ENCODE results near the gene HOXA7.

The HOXA7 gene

DNA sequence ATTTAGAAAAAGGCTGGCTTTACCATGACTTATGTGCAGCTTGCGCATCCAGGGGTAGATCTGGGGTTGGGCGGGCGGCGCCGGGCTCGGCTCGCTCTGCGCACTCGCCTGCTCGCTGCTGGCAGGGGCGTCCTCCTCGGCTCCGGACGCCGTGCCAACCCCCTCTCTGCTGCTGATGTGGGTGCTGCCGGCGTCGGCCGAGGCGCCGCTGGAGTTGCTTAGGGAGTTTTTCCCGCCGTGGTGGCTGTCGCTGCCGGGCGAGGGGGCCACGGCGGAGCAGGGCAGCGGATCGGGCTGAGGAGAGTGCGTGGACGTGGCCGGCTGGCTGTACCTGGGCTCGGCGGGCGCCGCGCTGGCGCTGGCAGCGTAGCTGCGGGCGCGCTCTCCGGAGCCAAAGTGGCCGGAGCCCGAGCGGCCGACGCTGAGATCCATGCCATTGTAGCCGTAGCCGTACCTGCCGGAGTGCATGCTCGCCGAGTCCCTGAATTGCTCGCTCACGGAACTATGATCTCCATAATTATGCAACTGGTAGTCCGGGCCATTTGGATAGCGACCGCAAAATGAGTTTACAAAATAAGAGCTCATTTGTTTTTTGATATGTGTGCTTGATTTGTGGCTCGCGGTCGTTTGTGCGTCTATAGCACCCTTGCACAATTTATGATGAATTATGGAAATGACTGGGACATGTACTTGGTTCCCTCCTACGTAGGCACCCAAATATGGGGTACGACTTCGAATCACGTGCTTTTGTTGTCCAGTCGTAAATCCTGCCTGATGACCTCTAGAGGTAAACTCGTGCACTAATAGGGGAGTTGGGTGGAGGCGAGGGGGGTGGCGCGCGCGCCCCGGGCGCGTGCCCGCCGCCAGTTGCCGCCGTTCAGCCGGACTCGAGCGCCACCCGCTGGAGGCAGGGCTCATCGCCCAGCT is 13.2 kb downstream of the HOXA7 start, which contains the start of gene HOXA5:
Gene HOXA5 (minus strand): TSS at position 659 of the 927 bp plus-strand sequence. CDS start 74 bp downstream, at position 585.
- H3K9me3 ChIP-seq (ENCODE audit: control insufficient read depth, low read depth, low read length) = peaks cover 3% of the 10 kb centered on the region
- H3K36me3 ChIP-seq (ENCODE audit: control insufficient read depth, low read depth, low read length) = no peaks in the 10 kb centered on the region
- H3K4me3 ChIP-seq (ENCODE audit: low read length) = peak within 1 kb of the TSS; percentile 71
- peaks cover 3% of the 10 kb centered on the region for H3K4me1 ChIP-seq (ENCODE audit: control insufficient read depth, low read depth, low read length)
- H3K9ac ChIP-seq (ENCODE audit: low read length) = no peak within 1 kb of the TSS
- H3K27me3 ChIP-seq (ENCODE audit: control insufficient read depth, insufficient read depth, low read length) = peaks cover 100% of the 10 kb centered on the region
- H3K27ac ChIP-seq (ENCODE audit: low read length) = no peak within 1 kb of the TSS

DNA sequence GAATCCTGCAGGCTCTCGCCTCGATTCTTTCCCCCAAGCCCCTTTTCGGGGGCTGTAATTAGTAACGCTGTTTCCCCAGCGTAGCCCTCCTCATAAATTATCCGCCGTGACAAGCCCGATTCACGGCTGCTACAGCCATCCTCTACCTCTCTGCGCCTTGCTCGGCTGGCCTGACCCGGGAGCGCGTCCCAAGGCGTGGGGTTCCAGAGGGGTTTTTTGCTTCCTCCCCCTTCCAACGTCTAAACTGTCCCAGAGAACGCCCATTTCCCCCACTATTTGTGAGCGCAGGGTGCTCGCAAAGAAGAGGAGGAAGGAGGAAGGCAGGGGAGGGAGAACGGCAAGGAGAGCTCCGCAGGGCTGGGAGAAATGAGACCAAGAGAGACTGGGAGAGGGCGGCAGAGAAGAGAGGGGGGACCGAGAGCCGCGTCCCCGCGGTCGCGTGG is 13.9 kb downstream of the HOXA7 start:
- H3K9ac ChIP-seq (ENCODE audit: low read length) = no peak overlapping the region
- H3K27me3 ChIP-seq (ENCODE audit: control insufficient read depth, insufficient read depth, low read length) = peaks cover 100% of the 10 kb centered on the region
- peaks cover 3% of the 10 kb centered on the region for H3K4me1 ChIP-seq (ENCODE audit: control insufficient read depth, low read depth, low read length)
- H3K36me3 ChIP-seq (ENCODE audit: control insufficient read depth, low read depth, low read length) = no peaks in the 10 kb centered on the region
- H3K9me3 ChIP-seq (ENCODE audit: control insufficient read depth, low read depth, low read length) = peaks cover 3% of the 10 kb centered on the region
- no peak overlapping the region for H3K27ac ChIP-seq (ENCODE audit: low read length)
- peak overlapping the region; percentile 71 for H3K4me3 ChIP-seq (ENCODE audit: low read length)

- peaks cover 3% of the 10 kb centered on the region for H3K9me3 ChIP-seq (ENCODE audit: control insufficient read depth, low read depth, low read length)
- H3K27ac ChIP-seq (ENCODE audit: low read length) = no peak overlapping the region
- H3K36me3 ChIP-seq (ENCODE audit: control insufficient read depth, low read depth, low read length) = no peaks in the 10 kb centered on the region
- peak overlapping the region; percentile 71 for H3K4me3 ChIP-seq (ENCODE audit: low read length)
- H3K27me3 ChIP-seq (ENCODE audit: control insufficient read depth, insufficient read depth, low read length) = peaks cover 100% of the 10 kb centered on the region
- H3K4me1 ChIP-seq (ENCODE audit: control insufficient read depth, low read depth, low read length) = peaks cover 3% of the 10 kb centered on the region
- no peak overlapping the region for H3K9ac ChIP-seq (ENCODE audit: low read length)
Observed at GRCh38 chr7:27141923-27142579, 14.4 kb downstream of the HOXA7 start.

DNA sequence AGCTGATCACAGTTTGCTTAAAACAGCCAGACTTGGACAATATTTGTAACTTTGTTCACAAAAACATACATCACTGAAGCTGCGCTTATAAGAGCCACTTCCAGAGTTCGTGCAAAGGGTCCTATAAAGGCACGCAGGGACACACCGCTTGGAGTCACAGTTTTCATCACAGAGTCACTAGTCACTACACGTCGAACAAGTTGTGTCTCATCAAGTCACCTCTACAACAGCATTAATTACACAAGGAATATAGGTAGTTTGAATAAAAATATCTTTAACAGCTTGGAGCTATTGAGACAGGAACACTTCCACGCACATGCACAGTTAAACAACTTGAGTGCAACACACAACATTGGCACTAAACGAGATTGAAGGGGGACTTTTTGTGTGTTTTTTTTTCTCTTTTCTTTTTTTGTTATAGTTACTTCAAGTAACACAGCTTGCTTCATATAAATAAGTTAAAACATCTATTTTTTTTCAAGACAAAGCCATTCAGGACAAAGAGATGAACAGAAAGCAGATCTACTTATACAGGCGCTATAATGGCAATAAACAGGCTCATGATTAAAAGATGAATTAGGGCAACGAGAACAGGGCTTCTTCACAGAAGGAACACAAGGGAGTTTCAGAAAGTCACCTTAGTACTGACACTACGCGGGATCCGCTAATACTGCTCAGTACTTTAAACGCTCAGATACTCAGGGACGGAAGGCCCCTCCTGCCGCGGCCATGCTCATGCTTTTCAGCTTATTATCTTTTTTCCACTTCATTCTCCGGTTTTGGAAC is 15.1 kb downstream of the HOXA7 start:
- Histone ChIP-seq H3K9ac (ENCODE audit: low read length) (no peak overlapping the region), H3K27ac (ENCODE audit: low read length) (no peak overlapping the region), H3K4me1 (ENCODE audit: control insufficient read depth, low read depth, low read length) (peaks cover 3% of the 10 kb centered on the region), H3K4me3 (ENCODE audit: low read length) (no peak overlapping the region), H3K27me3 (ENCODE audit: control insufficient read depth, insufficient read depth, low read length) (peaks cover 100% of the 10 kb centered on the region), H3K9me3 (ENCODE audit: control insufficient read depth, low read depth, low read length) (peaks cover 3% of the 10 kb centered on the region), H3K36me3 (ENCODE audit: control insufficient read depth, low read depth, low read length) (no peaks in the 10 kb centered on the region)

DNA sequence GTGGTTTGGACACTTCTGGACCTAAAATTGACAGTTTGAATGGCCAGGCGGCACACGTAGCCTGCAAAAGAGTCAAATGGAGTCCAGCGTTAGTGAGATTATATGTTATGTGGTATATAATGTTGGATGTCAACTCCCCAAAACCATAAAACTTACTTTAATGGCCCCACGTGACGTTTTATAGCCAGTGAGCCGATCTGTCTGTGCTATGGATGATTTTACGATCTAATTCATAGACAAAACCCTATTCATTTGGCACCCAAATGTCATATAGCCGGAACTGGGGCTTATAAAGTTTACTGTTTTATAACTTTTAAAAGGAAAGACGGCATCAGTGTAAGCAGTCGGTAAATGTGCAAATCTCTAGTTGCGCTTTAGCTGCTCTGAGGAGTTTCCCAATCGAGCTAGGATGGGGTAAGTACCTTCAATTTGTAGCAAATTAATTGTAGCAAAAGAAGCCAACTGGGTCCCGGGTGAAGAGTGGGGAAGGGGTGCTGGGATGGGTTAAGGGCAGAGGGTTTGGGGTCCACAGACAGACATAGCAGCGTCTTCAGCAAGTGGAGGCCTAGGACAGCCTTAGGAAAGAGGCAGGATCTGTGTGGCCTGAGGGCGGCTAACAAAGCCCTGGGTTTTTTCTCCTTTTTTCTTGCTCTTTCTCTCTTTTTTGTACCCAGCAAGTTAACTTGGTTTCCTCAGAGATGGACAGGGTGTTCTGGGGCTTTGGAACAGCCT is 16.2 kb downstream of the HOXA7 start:
- H3K36me3 ChIP-seq (ENCODE audit: control insufficient read depth, low read depth, low read length) = no peaks in the 10 kb centered on the region
- H3K4me3 ChIP-seq (ENCODE audit: low read length) = no peak overlapping the region
- peaks cover 3% of the 10 kb centered on the region for H3K9me3 ChIP-seq (ENCODE audit: control insufficient read depth, low read depth, low read length)
- H3K27ac ChIP-seq (ENCODE audit: low read length) = no peak overlapping the region
- H3K27me3 ChIP-seq (ENCODE audit: control insufficient read depth, insufficient read depth, low read length) = peaks cover 100% of the 10 kb centered on the region
- H3K9ac ChIP-seq (ENCODE audit: low read length) = no peak overlapping the region
- H3K4me1 ChIP-seq (ENCODE audit: control insufficient read depth, low read depth, low read length) = peaks cover 3% of the 10 kb centered on the region

DNA sequence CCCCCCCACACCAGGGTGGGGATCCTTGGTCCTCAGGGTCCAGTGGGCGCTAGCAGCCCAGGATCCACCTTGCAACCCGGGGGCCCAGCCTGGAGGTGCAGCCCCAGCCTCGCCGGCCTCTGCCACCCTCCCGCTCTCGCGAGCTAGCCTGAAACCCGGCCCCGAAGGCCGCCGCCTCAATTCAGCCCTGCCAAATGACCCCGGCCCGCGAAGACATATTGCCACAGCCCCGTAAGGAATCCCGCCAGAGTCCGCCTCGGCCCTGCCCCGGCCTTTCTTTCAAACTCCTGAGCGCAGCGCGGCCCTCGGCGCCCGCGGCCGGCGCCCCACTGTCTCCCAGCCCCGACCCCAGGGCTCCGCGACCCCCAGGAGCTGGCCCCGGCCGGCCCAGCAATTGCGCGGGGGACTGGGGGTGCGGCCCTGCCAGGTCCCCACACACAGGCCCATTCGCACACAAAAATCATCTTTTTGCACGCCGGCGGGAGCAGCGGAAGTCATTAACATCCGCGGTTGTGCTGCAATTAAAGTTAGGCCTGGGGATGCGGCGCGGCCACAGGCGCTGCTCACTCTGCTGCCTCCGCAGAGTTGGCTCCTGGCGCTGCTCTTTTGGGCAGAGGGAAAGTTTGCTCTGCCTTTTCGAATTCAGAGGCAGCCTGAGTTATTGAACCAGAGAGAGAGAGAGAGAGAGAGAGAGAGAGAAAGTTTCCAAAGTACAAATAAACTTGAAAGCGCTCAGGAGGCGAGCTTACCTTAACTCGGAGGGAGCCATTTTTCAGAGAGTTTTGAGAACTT is 16.9 kb downstream of the HOXA7 start:
- H3K27me3 ChIP-seq (ENCODE audit: control insufficient read depth, insufficient read depth, low read length) = peaks cover 100% of the 10 kb centered on the region
- no peak overlapping the region for H3K9ac ChIP-seq (ENCODE audit: low read length)
- no peak overlapping the region for H3K4me3 ChIP-seq (ENCODE audit: low read length)
- peaks cover 3% of the 10 kb centered on the region for H3K4me1 ChIP-seq (ENCODE audit: control insufficient read depth, low read depth, low read length)
- no peak overlapping the region for H3K27ac ChIP-seq (ENCODE audit: low read length)
- no peaks in the 10 kb centered on the region for H3K36me3 ChIP-seq (ENCODE audit: control insufficient read depth, low read depth, low read length)
- peaks cover 3% of the 10 kb centered on the region for H3K9me3 ChIP-seq (ENCODE audit: control insufficient read depth, low read depth, low read length)

DNA sequence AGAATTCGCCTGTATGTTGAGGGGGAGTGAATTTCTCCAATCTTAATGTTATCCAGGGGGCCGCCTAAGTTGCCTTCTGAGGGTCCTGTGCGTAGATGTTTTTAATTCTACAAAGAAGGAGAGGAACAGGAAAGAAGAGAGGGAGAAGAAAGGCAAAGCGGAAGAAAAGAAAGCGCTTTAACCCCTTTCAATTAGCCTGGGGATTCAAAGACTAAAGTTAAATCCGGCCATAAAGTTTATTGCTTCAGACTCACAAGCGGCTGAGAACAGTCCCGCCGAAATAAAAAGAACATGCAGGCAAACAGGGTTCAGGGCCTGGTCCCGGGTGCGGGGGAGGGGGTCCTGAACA is 17.5 kb downstream of the HOXA7 start:
- Histone ChIP-seq H3K4me3 (ENCODE audit: low read length) (no peak overlapping the region), H3K9me3 (ENCODE audit: control insufficient read depth, low read depth, low read length) (peaks cover 3% of the 10 kb centered on the region), H3K27ac (ENCODE audit: low read length) (no peak overlapping the region), H3K36me3 (ENCODE audit: control insufficient read depth, low read depth, low read length) (no peaks in the 10 kb centered on the region), H3K27me3 (ENCODE audit: control insufficient read depth, insufficient read depth, low read length) (peaks cover 100% of the 10 kb centered on the region), H3K9ac (ENCODE audit: low read length) (no peak overlapping the region), H3K4me1 (ENCODE audit: control insufficient read depth, low read depth, low read length) (peaks cover 3% of the 10 kb centered on the region)

GRCh38 chr7:27138472-27138871 is 18.0 kb downstream of the HOXA7 start:
- Histone ChIP-seq H3K27ac (ENCODE audit: low read length) (no peak overlapping the region), H3K27me3 (ENCODE audit: control insufficient read depth, insufficient read depth, low read length) (peaks cover 100% of the 10 kb centered on the region), H3K4me1 (ENCODE audit: control insufficient read depth, low read depth, low read length) (peaks cover 3% of the 10 kb centered on the region), H3K9me3 (ENCODE audit: control insufficient read depth, low read depth, low read length) (peaks cover 3% of the 10 kb centered on the region), H3K9ac (ENCODE audit: low read length) (no peak overlapping the region), H3K36me3 (ENCODE audit: control insufficient read depth, low read depth, low read length) (no peaks in the 10 kb centered on the region), H3K4me3 (ENCODE audit: low read length) (no peak overlapping the region)

DNA sequence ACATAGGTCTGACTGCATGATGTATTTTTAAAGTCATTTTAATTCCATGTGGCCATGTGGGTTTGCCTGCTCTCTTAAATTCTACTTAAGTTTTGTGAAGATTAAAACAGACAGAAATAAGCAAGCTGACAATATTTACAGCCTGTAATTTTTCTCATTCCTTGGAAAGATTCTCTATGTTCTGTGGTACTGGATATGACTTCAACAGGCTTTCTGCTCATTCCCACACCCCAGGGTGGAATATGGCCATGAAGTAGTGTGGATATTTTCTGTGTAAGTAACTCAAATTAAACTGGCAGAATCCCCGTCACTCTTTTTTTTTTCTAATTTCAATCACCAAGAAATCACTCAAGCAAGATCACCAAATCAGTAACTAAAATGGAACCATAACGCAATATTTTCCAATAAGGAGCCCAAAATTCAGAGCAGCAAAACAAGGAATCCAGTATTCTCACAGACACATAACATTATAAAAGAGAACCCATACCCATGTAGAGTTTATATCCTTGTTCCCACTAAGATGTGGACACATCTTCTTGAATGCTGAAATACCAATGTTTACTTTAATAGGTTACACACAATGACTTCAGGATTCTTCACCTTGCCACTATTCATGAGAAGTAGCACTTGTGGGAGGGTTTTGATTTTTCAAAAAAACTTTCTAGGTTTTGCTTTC is 18.7 kb downstream of the HOXA7 start:
- Histone ChIP-seq H3K9me3 (ENCODE audit: control insufficient read depth, low read depth, low read length) (peaks cover 3% of the 10 kb centered on the region), H3K9ac (ENCODE audit: low read length) (no peak overlapping the region), H3K4me3 (ENCODE audit: low read length) (no peak overlapping the region), H3K27me3 (ENCODE audit: control insufficient read depth, insufficient read depth, low read length) (peaks cover 100% of the 10 kb centered on the region), H3K27ac (ENCODE audit: low read length) (no peak overlapping the region), H3K4me1 (ENCODE audit: control insufficient read depth, low read depth, low read length) (peaks cover 3% of the 10 kb centered on the region), H3K36me3 (ENCODE audit: control insufficient read depth, low read depth, low read length) (no peaks in the 10 kb centered on the region)

DNA sequence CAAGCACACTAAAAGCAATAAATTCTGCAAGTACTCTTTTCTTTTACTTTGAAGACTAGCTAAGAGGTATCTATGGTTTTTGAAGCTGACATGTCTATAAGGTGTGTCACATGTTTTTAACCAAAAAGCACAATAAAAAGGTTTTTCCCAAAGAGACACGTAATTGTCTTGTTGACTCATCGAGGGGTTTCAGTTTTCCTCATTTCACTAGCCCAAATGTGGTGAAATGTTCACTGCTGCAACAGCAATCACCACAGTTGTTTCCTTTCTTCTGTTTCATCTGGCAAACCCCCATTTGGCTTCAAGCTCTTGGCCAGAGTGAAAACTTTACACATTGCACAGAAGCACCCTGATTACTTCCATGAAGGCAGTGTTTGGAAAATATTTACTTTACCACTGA is 22.1 kb downstream of the HOXA7 start:
- no peak overlapping the region for H3K4me3 ChIP-seq (ENCODE audit: low read length)
- no peak overlapping the region for H3K27ac ChIP-seq (ENCODE audit: low read length)
- H3K9me3 ChIP-seq (ENCODE audit: control insufficient read depth, low read depth, low read length) = no peaks in the 10 kb centered on the region
- peaks cover 100% of the 10 kb centered on the region for H3K27me3 ChIP-seq (ENCODE audit: control insufficient read depth, insufficient read depth, low read length)
- peaks cover 5% of the 10 kb centered on the region for H3K4me1 ChIP-seq (ENCODE audit: control insufficient read depth, low read depth, low read length)
- H3K9ac ChIP-seq (ENCODE audit: low read length) = no peak overlapping the region
- H3K36me3 ChIP-seq (ENCODE audit: control insufficient read depth, low read depth, low read length) = no peaks in the 10 kb centered on the region
